ENCODE results near the gene ERLIN1. TPM values are rescaled to one million over a fixed set of nuclear protein-coding genes. Genes with fewer than 3 reads are reported as not detected.

Gene ERLIN1
- total RNA-seq (10 to 100 TPM; 23.8 to 34.5 TPM), polyA plus RNA-seq (ENCODE audit: insufficient read length in 6 of 6) (10 to 100 TPM; 43.7 to 56.3 (median 49.0) TPM)
- long read RNA-seq, donor 1, transcript ERLIN1-202 (12 exons, 1,453 nt): major isoform, 7 of 8 reads
- long read RNA-seq, donor 1, partial matches to known transcripts: 0 of 8 reads
- long read RNA-seq, donor 1, other reads (novel, unspliced or antisense): 0 of 8 reads
- long read RNA-seq, donor 2, full-length matches to known transcripts: 9 of 9 reads
- long read RNA-seq, donor 2, partial matches to known transcripts: 0 of 9 reads
- long read RNA-seq, donor 2, other reads (novel, unspliced or antisense): 0 of 9 reads
- long read RNA-seq, donor 3, transcript ERLIN1-202 (12 exons, 1,453 nt): major isoform, 7 of 12 reads
- long read RNA-seq, donor 3, partial matches to known transcripts: 0 of 12 reads
- long read RNA-seq, donor 3, other reads (novel, unspliced or antisense): 5 of 12 reads
- long read RNA-seq, donor 4, partial matches to known transcripts: 3 of 3 reads
- long read RNA-seq, donor 4, other reads (novel, unspliced or antisense): 0 of 3 reads
- long read RNA-seq, donor 5, full-length matches to known transcripts: 11 of 11 reads
- long read RNA-seq, donor 5, partial matches to known transcripts: 0 of 11 reads
- long read RNA-seq, donor 5, other reads (novel, unspliced or antisense): 0 of 11 reads
- long read RNA-seq, donor 6, transcript ERLIN1-202 (12 exons, 1,453 nt): major isoform, 5 of 5 reads
- long read RNA-seq, donor 6, partial matches to known transcripts: 0 of 5 reads
- long read RNA-seq, donor 6, other reads (novel, unspliced or antisense): 0 of 5 reads
- long read RNA-seq, donor 7, partial matches to known transcripts: 0 of 3 reads
- long read RNA-seq, donor 7, other reads (novel, unspliced or antisense): 0 of 3 reads
- long read RNA-seq, donor 8, full-length matches to known transcripts: 9 of 9 reads
- long read RNA-seq, donor 8, partial matches to known transcripts: 0 of 9 reads
- long read RNA-seq, donor 8, other reads (novel, unspliced or antisense): 0 of 9 reads
- long read RNA-seq, donor 9: 0 reads
- long read RNA-seq, donor 10, partial matches to known transcripts: 7 of 9 reads
- long read RNA-seq, donor 10, other reads (novel, unspliced or antisense): 0 of 9 reads
- long read RNA-seq, donor 11, full-length matches to known transcripts: 3 of 3 reads
- long read RNA-seq, donor 11, partial matches to known transcripts: 0 of 3 reads
- long read RNA-seq, donor 11, other reads (novel, unspliced or antisense): 0 of 3 reads
- long read RNA-seq, donor 12, full-length matches to known transcripts: 7 of 7 reads
- long read RNA-seq, donor 12, partial matches to known transcripts: 0 of 7 reads
- long read RNA-seq, donor 12, other reads (novel, unspliced or antisense): 0 of 7 reads

GRCh38 chr10:100185364-100186252, at the start of gene ERLIN1:
ERLIN1 (minus strand) TSS chr10:100186029; CDS start chr10:100185626, 403 bp downstream.
- peak within 1 kb of the TSS; percentile 85 to 86 for H3K27ac ChIP-seq
- H3K4me1 ChIP-seq: peaks cover 15 to 61% of the 10 kb centered on the region in 2 donors
- TF ChIP-seq, protein P1, sequence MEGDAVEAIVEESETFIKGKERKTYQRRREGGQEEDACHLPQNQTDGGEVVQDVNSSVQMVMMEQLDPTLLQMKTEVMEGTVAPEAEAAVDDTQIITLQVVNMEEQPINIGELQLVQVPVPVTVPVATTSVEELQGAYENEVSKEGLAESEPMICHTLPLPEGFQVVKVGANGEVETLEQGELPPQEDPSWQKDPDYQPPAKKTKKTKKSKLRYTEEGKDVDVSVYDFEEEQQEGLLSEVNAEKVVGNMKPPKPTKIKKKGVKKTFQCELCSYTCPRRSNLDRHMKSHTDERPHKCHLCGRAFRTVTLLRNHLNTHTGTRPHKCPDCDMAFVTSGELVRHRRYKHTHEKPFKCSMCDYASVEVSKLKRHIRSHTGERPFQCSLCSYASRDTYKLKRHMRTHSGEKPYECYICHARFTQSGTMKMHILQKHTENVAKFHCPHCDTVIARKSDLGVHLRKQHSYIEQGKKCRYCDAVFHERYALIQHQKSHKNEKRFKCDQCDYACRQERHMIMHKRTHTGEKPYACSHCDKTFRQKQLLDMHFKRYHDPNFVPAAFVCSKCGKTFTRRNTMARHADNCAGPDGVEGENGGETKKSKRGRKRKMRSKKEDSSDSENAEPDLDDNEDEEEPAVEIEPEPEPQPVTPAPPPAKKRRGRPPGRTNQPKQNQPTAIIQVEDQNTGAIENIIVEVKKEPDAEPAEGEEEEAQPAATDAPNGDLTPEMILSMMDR (IDR thresholded peaks at IDR 0.05): no peak
- H3K36me3 ChIP-seq: peaks cover 0 to 26% of the 10 kb centered on the region in 2 donors
- intact Hi-C loops (cut with DNase I): no loop called here
- H3K4me3 ChIP-seq: peak within 1 kb of the TSS; percentile 86 to 88
- peak; percentile 90 to 99 (median 94) for DNase-seq
- H3K9me3 ChIP-seq: no peaks in the 10 kb centered on the region
- peak; percentile 97 for ATAC-seq
- no peaks in the 10 kb centered on the region for H3K27me3 ChIP-seq

DNA sequence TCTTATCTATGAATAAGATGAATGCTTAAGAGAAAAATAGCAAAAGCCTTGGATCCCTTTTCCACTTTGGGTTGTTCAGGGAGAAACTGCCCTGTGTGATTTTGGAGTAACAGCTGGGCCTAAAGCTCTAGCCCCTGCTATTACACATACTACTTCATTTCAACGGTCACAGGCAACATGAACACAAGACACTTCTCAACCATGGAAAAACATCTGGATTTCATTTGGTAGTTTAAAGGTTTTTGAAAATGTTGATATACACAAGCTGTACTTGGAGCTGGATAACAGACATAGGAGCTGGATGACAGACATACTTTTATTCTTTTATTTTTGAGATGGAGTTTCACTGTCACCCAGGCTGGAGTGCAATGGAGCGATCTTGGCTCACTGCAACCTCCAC, 46.3 kb upstream of the ERLIN1 start:
- TF ChIP-seq, protein P1 (IDR thresholded peaks at IDR 0.05): no peak
- no peak overlapping the region for H3K4me3 ChIP-seq
- H3K27me3 ChIP-seq: no peaks in the 10 kb centered on the region
- H3K36me3 ChIP-seq: peaks cover 0 to 59% of the 10 kb centered on the region in 2 donors
- no peak overlapping the region for H3K27ac ChIP-seq
- ATAC-seq (no peak), DNase-seq (no peak)
- peaks cover 0 to 12% of the 10 kb centered on the region in 2 donors for H3K4me1 ChIP-seq
- H3K9me3 ChIP-seq: no peaks in the 10 kb centered on the region
- intact Hi-C loops (cut with DNase I): no loop called here

GRCh38 chr10:100229819-100230422, 44.1 kb upstream of the ERLIN1 start:
- peaks cover 0 to 12% of the 10 kb centered on the region in 2 donors for H3K4me1 ChIP-seq
- intact Hi-C loops (cut with DNase I): no loop called here
- H3K36me3 ChIP-seq: peaks cover 0 to 44% of the 10 kb centered on the region in 2 donors
- TF ChIP-seq, protein P1 (IDR thresholded peaks at IDR 0.05): no peak
- no peaks in the 10 kb centered on the region for H3K27me3 ChIP-seq
- ATAC-seq (no peak), DNase-seq (peak in 1 of 4 donors; percentile 49)
- H3K27ac ChIP-seq: peak overlapping the region; percentile 58 to 82
- peak overlapping the region; percentile 74 to 76 for H3K4me3 ChIP-seq
- H3K9me3 ChIP-seq: no peaks in the 10 kb centered on the region

DNA sequence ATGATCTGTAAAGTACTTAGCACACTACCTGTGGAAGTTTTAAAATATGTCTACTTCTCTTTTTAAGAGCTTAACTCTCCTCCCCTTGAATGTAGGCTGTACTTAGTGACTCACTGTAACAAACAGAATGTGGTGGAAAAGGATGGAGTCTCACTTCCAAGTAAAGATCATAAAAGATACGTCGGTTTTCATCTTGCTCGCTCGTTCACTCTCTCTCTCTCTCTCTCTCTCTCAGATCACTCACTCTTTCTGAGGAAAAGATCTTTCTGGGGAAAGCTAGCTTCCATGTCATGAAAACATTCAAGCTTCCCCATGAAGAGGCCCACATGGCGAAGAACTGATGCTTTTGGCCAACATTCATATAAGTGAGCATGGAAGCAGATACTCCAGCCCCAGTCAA, 38.0 kb upstream of the ERLIN1 start:
- Histone ChIP-seq H3K27ac (no peak overlapping the region), H3K4me1 (peaks cover 0 to 8% of the 10 kb centered on the region in 2 donors), H3K4me3 (no peak overlapping the region), H3K36me3 (peaks cover 3 to 66% of the 10 kb centered on the region in 2 donors), H3K9me3 (no peaks in the 10 kb centered on the region), H3K27me3 (no peaks in the 10 kb centered on the region)
- no peak for DNase-seq
- no peak for ATAC-seq
- intact Hi-C loops (cut with DNase I): no loop called here
- TF ChIP-seq, protein P1 (IDR thresholded peaks at IDR 0.05): no peak

Measured in left lung (tissue), 14 donors.